Lower leg skin (tissue), 3 donors: ENCODE data around the gene UMODL1.

Experiments used
- POLR2A ChIP-seq, 2 donors: fragments of 450-650 bp; IDR thresholded peaks; one replicate each; pipeline ENCODE4 v1.6.1; 2016 to 2017; ENCODE audit warnings: antibody characterized with exemption in 2 of 2, mild to moderate bottlenecking in 1 of 2, moderate library complexity in 1 of 2
- TF ChIP-seq, protein P1 (sequence below), 3 donors: fragments of 450-650 bp; IDR thresholded peaks; one replicate each; pipeline ENCODE4 v1.5.1; 2016; ENCODE audit warnings: antibody characterized with exemption in 3 of 3, mild to moderate bottlenecking in 3 of 3, moderate library complexity in 2 of 3

DNA sequence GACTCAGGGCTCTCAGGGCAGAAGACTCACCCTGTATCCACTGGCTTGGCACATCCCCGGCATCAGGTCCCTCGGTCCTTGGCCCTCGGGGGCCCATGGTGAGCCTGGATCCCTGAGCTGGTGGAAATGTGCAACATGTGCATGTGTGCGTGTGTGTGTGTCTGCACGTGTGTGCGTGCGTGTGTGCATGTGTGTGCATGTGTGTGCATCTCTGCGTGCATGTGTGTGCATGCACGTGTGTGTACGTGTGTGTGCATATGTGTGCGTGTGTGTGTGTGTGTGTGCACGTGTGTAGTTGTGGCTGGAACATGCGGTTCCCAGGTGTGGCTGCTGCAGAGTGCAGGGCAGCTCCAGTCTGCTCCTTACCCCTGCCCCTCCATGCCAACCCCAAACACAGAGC, 51.3 kb downstream of the UMODL1 start:
- TF ChIP-seq, protein P1, sequence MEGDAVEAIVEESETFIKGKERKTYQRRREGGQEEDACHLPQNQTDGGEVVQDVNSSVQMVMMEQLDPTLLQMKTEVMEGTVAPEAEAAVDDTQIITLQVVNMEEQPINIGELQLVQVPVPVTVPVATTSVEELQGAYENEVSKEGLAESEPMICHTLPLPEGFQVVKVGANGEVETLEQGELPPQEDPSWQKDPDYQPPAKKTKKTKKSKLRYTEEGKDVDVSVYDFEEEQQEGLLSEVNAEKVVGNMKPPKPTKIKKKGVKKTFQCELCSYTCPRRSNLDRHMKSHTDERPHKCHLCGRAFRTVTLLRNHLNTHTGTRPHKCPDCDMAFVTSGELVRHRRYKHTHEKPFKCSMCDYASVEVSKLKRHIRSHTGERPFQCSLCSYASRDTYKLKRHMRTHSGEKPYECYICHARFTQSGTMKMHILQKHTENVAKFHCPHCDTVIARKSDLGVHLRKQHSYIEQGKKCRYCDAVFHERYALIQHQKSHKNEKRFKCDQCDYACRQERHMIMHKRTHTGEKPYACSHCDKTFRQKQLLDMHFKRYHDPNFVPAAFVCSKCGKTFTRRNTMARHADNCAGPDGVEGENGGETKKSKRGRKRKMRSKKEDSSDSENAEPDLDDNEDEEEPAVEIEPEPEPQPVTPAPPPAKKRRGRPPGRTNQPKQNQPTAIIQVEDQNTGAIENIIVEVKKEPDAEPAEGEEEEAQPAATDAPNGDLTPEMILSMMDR (IDR thresholded peaks at IDR 0.05), result no peak
- TF ChIP-seq POLR2A (IDR thresholded peaks at IDR 0.05), result no peak
